Psoas muscle (tissue), 8 donors: Measurements from ENCODE around the gene PTPMT1. TPM values are rescaled to one million over a fixed set of nuclear protein-coding genes. Genes with fewer than 3 reads are reported as not detected.
A peak's percentile ranks its signal among the peaks of the same experiment; 100 is the strongest.

Experiments used
- ATAC-seq, 4 donors: fragments of 200-7000 bp; cut with Tn5 transposase; one replicate each; pipeline ENCODE4 v1.9.1; 2020; ENCODE audit warnings: moderate library complexity in 3 of 4, mild to moderate bottlenecking in 2 of 4
- DNase-seq, 2 donors: peaks; one replicate each; pipeline ENCODE4 v3.0.0-alpha.2; 2020
- H3K27ac ChIP-seq: fragments of 200-600 bp; one replicate; pipeline ENCODE4 v1.8.0; 2022
- H3K27me3 ChIP-seq, 3 donors: fragments of 200-600 bp in 1 of 3; one replicate each; pipeline versions ENCODE4 v1.6.1 to v1.8.0; 2013 to 2022; ENCODE audit warnings: low read length in 2 of 3, mild to moderate bottlenecking in 2 of 3, moderate library complexity in 1 of 3; ENCODE audit not compliant: insufficient read depth in 3 of 3
- H3K36me3 ChIP-seq, 2 donors: fragments of 200-600 bp in 1 of 2; one replicate each; pipeline versions ENCODE4 v1.6.1 to v1.8.0; 2013 to 2022; ENCODE audit warnings: low read depth in 1 of 2, mild to moderate bottlenecking in 1 of 2, moderate library complexity in 1 of 2; ENCODE audit not compliant: insufficient read depth in 1 of 2
- H3K4me1 ChIP-seq: fragments of 200-600 bp; one replicate; pipeline ENCODE4 v1.8.0; 2022
- H3K4me3 ChIP-seq: fragments of 200-600 bp; one replicate; pipeline ENCODE4 v1.8.0; 2022; ENCODE audit warnings: mild to moderate bottlenecking
- H3K9me3 ChIP-seq: fragments of 200-600 bp; one replicate; pipeline ENCODE4 v1.8.0; 2022
- CTCF ChIP-seq: fragments of 200-600 bp; IDR thresholded peaks from one replicate; pipeline ENCODE4 v1.8.0; 2022; ENCODE audit warnings: antibody characterized with exemption
- WGBS, 3 donors: extraction: QIAGEN DNeasy Blood & Tissue Kit; methylation state at CpG; one replicate each; pipeline versions ENCODE4 v1.1.6 to v1.1.7; 2013; 5-methylcytosine and 5-hydroxymethylcytosine counted together
- intact Hi-C, 2 donors: fragments of 100-400 bp; cut with DNase I; formaldehyde crosslinking; loops; one replicate each; pipeline versions ENCODE4 v1.11.0 to v1.14.2; 2022
- polyA plus RNA-seq, 3 donors: library from polyadenylated mRNA; stranded (reverse); fragments of 200-250 nt; gene quantifications; one replicate each; pipeline ENCODE4 v1.2.3, GENCODE V29; 2013
- total RNA-seq, 4 donors: library from RNA; stranded (reverse); fragmentation: NEBNext Ultra II Directional in 2 of 4; extraction: Animal tissue kit (Norgen Biotek cat#: 25700) in 2 of 4; gene quantifications; one replicate each; pipeline versions ENCODE4 v1.2.1 to v1.2.4, GENCODE V29; 2021 to 2023
- donor health status: healthy with polysubstance abuse.
- donor health status: DM: no; HTN: no; CAD: no; lungs with moderate emphysema.
- donor health status: Bipolar disorder and iron deficiency.
- donor health status: healthy.
- donor health status: DM: yes; HTN: yes; CAD: no.
- donor health status: DM: no; HTN: no; CAD: no.
- donor health status: DM: no; HTN: no; CAD: no.
- donor health status: DM: yes; HTN: yes; CAD: no.

PTPMT1 gene
- total and polyA plus RNA-seq, 7 donors = 20.9 to 40.3 (median 34.5) TPM

- Histone ChIP-seq H3K27me3 (no peaks in the 10 kb centered on the region), H3K27ac (no peak overlapping the region), H3K4me3 (no peak overlapping the region), H3K4me1 (peaks cover 17% of the 10 kb centered on the region), H3K36me3 (peaks cover 2 to 81% of the 10 kb centered on the region in 2 donors), H3K9me3 (no peaks in the 10 kb centered on the region)
- intact Hi-C loops = no loop called here
- DNase-seq = no peak
- no peak for ATAC-seq
- WGBS, 3 donors = 70 to 81% (median 74%) methylated on average over 4 of the region's 4 CpGs
- TF ChIP-seq CTCF = no peak
These were observed 5.9 kb downstream of the PTPMT1 start for GRCh38 chr11:47571357-47571729.

GRCh38 chr11:47571895-47572294, 6.5 kb downstream of the PTPMT1 start:
- Histone ChIP-seq H3K36me3 (peaks cover 2 to 86% of the 10 kb centered on the region in 2 donors), H3K27ac (no peak overlapping the region), H3K27me3 (no peaks in the 10 kb centered on the region), H3K9me3 (no peaks in the 10 kb centered on the region), H3K4me1 (peaks cover 19% of the 10 kb centered on the region), H3K4me3 (no peak overlapping the region)
- TF ChIP-seq CTCF = no peak
- ATAC-seq = no peak
- 65 to 73% (median 67%) methylated on average over 1 of the region's 1 CpG for WGBS, 3 donors
- intact Hi-C loops = no loop called here
- DNase-seq = no peak

- intact Hi-C loops = no loop called here
- no peak for TF ChIP-seq CTCF
- Histone ChIP-seq H3K36me3 (peaks cover 2 to 95% of the 10 kb centered on the region in 2 donors), H3K27me3 (no peaks in the 10 kb centered on the region), H3K9me3 (no peaks in the 10 kb centered on the region), H3K27ac (no peak overlapping the region), H3K4me1 (peaks cover 28% of the 10 kb centered on the region), H3K4me3 (no peak overlapping the region)
- peak in 3 of 4 donors; percentile 19 to 57 (median 34) for ATAC-seq
- WGBS, 3 donors = 21 to 34% (median 22%) methylated on average over 8 of the region's 8 CpGs
- DNase-seq = peak in 1 of 2 donors; percentile 32
These were observed 7.4 kb downstream of the PTPMT1 start for GRCh38 chr11:47572715-47573255.

GRCh38 chr11:47573321-47573720, 7.9 kb downstream of the PTPMT1 start:
- peaks cover 32% of the 10 kb centered on the region for H3K4me1 ChIP-seq
- H3K27ac ChIP-seq = no peak overlapping the region
- no peak for TF ChIP-seq CTCF
- ATAC-seq = peak in 3 of 4 donors; percentile 23 to 57 (median 30)
- peak in 1 of 2 donors; percentile 29 for DNase-seq
- no peak overlapping the region for H3K4me3 ChIP-seq
- intact Hi-C loops = no loop called here
- H3K36me3 ChIP-seq = peaks cover 2 to 92% of the 10 kb centered on the region in 2 donors
- H3K9me3 ChIP-seq = no peaks in the 10 kb centered on the region
- WGBS, 3 donors = 54 to 73% (median 59%) methylated on average over 11 of the region's 11 CpGs
- H3K27me3 ChIP-seq = no peaks in the 10 kb centered on the region

GRCh38 chr11:47577460-47578041, 12.2 kb downstream of the PTPMT1 start:
- no peak for ATAC-seq
- 60 to 67% (median 63%) methylated on average over 13 of the region's 13 CpGs for WGBS, 3 donors

More at GRCh38 chr11:47577460-47578041, 12.2 kb downstream of the PTPMT1 start:
- Histone ChIP-seq H3K36me3 (peaks cover 10 to 78% of the 10 kb centered on the region in 2 donors), H3K4me3 (peak overlapping the region; percentile 100), H3K27me3 (no peaks in the 10 kb centered on the region), H3K27ac (no peak overlapping the region), H3K9me3 (no peaks in the 10 kb centered on the region), H3K4me1 (peaks cover 39% of the 10 kb centered on the region)
- intact Hi-C loops = no loop called here
- peak in 1 of 2 donors; percentile 7 for DNase-seq
- TF ChIP-seq CTCF = no peak
